Astrocyte (in vitro differentiated cells and primary cell): ENCODE results near the gene AKAP8L. TPM values are rescaled to one million over a fixed set of nuclear protein-coding genes. Genes with fewer than 3 reads are reported as not detected.

Source experiments
- DNase-seq: peaks from one replicate; pipeline ENCODE4 v3.0.0-alpha.2; 2010; ENCODE audit warnings: low read depth
- FAIRE-seq: peaks from 2 replicates; lab custom pipeline; 2011; peaks lifted over from hg19 to GRCh38; lab: Jason Lieb, UNC
- H2AFZ ChIP-seq: 2 replicates; pipeline ENCODE4 v1.6.0; 2012; ENCODE audit warnings: low read depth, low read length, inconsistent platforms
- H3K27ac ChIP-seq: 2 replicates; pipeline ENCODE4 v1.5.1; 2011; ENCODE audit warnings: low read depth, low read length, inconsistent platforms
- H3K27me3 ChIP-seq: 2 replicates; pipeline ENCODE4 v1.6.0; 2011; ENCODE audit warnings: low read length, inconsistent platforms; ENCODE audit not compliant: insufficient read depth
- H3K36me3 ChIP-seq: 2 replicates; pipeline ENCODE4 v1.5.1; 2011; ENCODE audit warnings: low read length, inconsistent platforms; ENCODE audit not compliant: insufficient read depth
- H3K4me1 ChIP-seq: 2 replicates; pipeline ENCODE4 v1.5.1; 2011; ENCODE audit warnings: low read length, inconsistent platforms; ENCODE audit not compliant: insufficient read depth
- H3K4me2 ChIP-seq: 2 replicates; pipeline ENCODE4 v1.6.0; 2012; ENCODE audit warnings: low read length, inconsistent platforms
- H3K4me3 ChIP-seq: 2 replicates; pipeline ENCODE4 v1.5.1; 2011; ENCODE audit warnings: low read depth, mild to moderate bottlenecking, low read length, inconsistent platforms; ENCODE audit not compliant: insufficient read depth
- H3K79me2 ChIP-seq: 2 replicates; pipeline ENCODE4 v1.6.0; 2012; ENCODE audit warnings: mild to moderate bottlenecking, low read length, inconsistent platforms; ENCODE audit not compliant: insufficient read depth
- H3K9ac ChIP-seq: 2 replicates; pipeline ENCODE4 v1.6.0; 2012; ENCODE audit warnings: mild to moderate bottlenecking, low read length, inconsistent platforms
- H3K9me3 ChIP-seq: 2 replicates; pipeline ENCODE4 v1.5.1; 2012; ENCODE audit warnings: low read depth, mild to moderate bottlenecking, low read length, inconsistent platforms; ENCODE audit not compliant: insufficient read depth
- H4K20me1 ChIP-seq: 2 replicates; pipeline ENCODE4 v1.6.0; 2012; ENCODE audit warnings: low read length, inconsistent platforms; ENCODE audit not compliant: insufficient read depth
- H3K27ac Mint-ChIP-seq: one replicate; pipeline ENCODE4 v1.8.0; 2021; ENCODE audit warnings: mild to moderate bottlenecking, mixed read lengths; ENCODE audit not compliant: unreplicated experiment
- H3K27me3 Mint-ChIP-seq: one replicate; pipeline ENCODE4 v1.8.0; 2021; ENCODE audit warnings: low read depth, mixed read lengths; ENCODE audit not compliant: unreplicated experiment
- H3K36me3 Mint-ChIP-seq: one replicate; pipeline ENCODE4 v1.8.0; 2021; ENCODE audit warnings: low read depth, mixed read lengths; ENCODE audit not compliant: unreplicated experiment
- H3K4me1 Mint-ChIP-seq: one replicate; pipeline ENCODE4 v1.8.0; 2021; ENCODE audit warnings: low read depth, mixed read lengths; ENCODE audit not compliant: unreplicated experiment
- H3K4me3 Mint-ChIP-seq: one replicate; pipeline ENCODE4 v1.8.0; 2021; ENCODE audit warnings: mild to moderate bottlenecking, moderate library complexity, mixed read lengths; ENCODE audit not compliant: unreplicated experiment
- H3K9me3 Mint-ChIP-seq: one replicate; pipeline ENCODE4 v1.8.0; 2021; ENCODE audit warnings: mild to moderate bottlenecking, mixed read lengths; ENCODE audit not compliant: unreplicated experiment
- CTCF ChIP-seq: IDR thresholded peaks from 2 replicates; pipeline ENCODE4 v1.5.1; 2011; ENCODE audit warnings: low read depth, mild to moderate bottlenecking, inconsistent platforms, low read length, moderate library complexity; ENCODE audit not compliant: insufficient read depth
- EZH2 ChIP-seq: IDR thresholded peaks from 2 replicates; pipeline ENCODE4 v1.6.1; 2012; ENCODE audit warnings: mild to moderate bottlenecking, low read length, inconsistent platforms; ENCODE audit not compliant: insufficient read depth
- total RNA-seq: library from RNA; stranded (reverse); gene quantifications from 2 replicates; pipeline ENCODE4 v1.2.1, GENCODE V29; 2021

AKAP8L gene
- total RNA-seq, 1 donor from 2014 or later, result 101 TPM

GRCh38 chr19:15438124-15438496 is 19.3 kb upstream of the AKAP8L start:
- Histone ChIP-seq H3K4me3 (no peak overlapping the region), H3K27me3 (no peaks in the 10 kb centered on the region), H4K20me1 (no peaks in the 10 kb centered on the region), H3K36me3 (no peaks in the 10 kb centered on the region), H3K9me3 (no peaks in the 10 kb centered on the region), H2AFZ (no peak overlapping the region), H3K4me2 (no peak overlapping the region), H3K9ac (no peak overlapping the region), H3K79me2 (no peaks in the 10 kb centered on the region), H3K4me1 (peaks cover 5% of the 10 kb centered on the region), H3K27ac (no peak overlapping the region)
- DNase-seq (no peak), FAIRE-seq (no peak)
- no peak for TF ChIP-seq CTCF
- no peak for TF ChIP-seq EZH2
- Mint-ChIP-seq H3K36me3 (peaks cover 5% of the 10 kb centered on the region), H3K27ac (peak overlapping the region; percentile 41), H3K27me3 (no peaks in the 10 kb centered on the region), H3K4me3 (no peak overlapping the region), H3K4me1 (peaks cover 3% of the 10 kb centered on the region), H3K9me3 (no peaks in the 10 kb centered on the region)

GRCh38 chr19:15437355-15438123 is 18.8 kb upstream of the AKAP8L start:
- H3K4me3 ChIP-seq, result no peak overlapping the region
- H3K4me2 ChIP-seq, result no peak overlapping the region
- peaks cover 4% of the 10 kb centered on the region for H3K79me2 ChIP-seq
- DNase-seq (peak; percentile 40), FAIRE-seq (no peak)
- no peak for TF ChIP-seq CTCF
- TF ChIP-seq EZH2, result no peak
- H3K27ac ChIP-seq, result no peak overlapping the region
- H3K9me3 Mint-ChIP-seq, result no peaks in the 10 kb centered on the region
- H2AFZ ChIP-seq, result no peak overlapping the region
- H3K9me3 ChIP-seq, result no peaks in the 10 kb centered on the region
- peaks cover 6% of the 10 kb centered on the region for H3K4me1 ChIP-seq
- no peaks in the 10 kb centered on the region for H3K36me3 ChIP-seq
- no peaks in the 10 kb centered on the region for H3K27me3 ChIP-seq
- H3K9ac ChIP-seq, result no peak overlapping the region
- no peaks in the 10 kb centered on the region for H3K27me3 Mint-ChIP-seq
- peaks cover 3% of the 10 kb centered on the region for H3K4me1 Mint-ChIP-seq
- no peak overlapping the region for H3K4me3 Mint-ChIP-seq
- peaks cover 5% of the 10 kb centered on the region for H3K36me3 Mint-ChIP-seq
- no peaks in the 10 kb centered on the region for H4K20me1 ChIP-seq
- H3K27ac Mint-ChIP-seq, result no peak overlapping the region

DNA sequence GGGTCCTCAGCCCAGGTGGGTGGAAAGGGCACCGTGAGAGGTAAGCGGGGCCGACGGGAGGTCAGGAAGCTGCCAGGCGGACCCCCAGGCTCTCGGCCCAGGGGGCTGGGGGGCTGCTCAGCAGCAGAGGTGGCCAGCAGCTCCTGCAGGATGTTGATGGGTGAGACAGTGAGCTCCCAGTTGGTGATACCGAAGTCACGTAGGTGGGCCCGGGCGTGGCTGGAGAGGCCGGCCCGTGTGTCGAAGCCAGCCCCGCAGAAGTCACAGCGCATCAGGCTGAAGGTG is 18.0 kb upstream of the AKAP8L start:
- H3K36me3 Mint-ChIP-seq, result peaks cover 5% of the 10 kb centered on the region

More for the DNA sequence above, 18.0 kb upstream of the AKAP8L start:
- Mint-ChIP-seq H3K4me3 (no peak overlapping the region), H3K27ac (no peak overlapping the region), H3K9me3 (no peaks in the 10 kb centered on the region), H3K27me3 (no peaks in the 10 kb centered on the region), H3K4me1 (peaks cover 3% of the 10 kb centered on the region)
- DNase-seq (no peak), FAIRE-seq (no peak)
- Histone ChIP-seq H3K9ac (no peak overlapping the region), H3K79me2 (peaks cover 9% of the 10 kb centered on the region), H3K27ac (no peak overlapping the region), H3K4me3 (no peak overlapping the region), H2AFZ (no peak overlapping the region), H3K4me1 (peaks cover 6% of the 10 kb centered on the region), H3K27me3 (no peaks in the 10 kb centered on the region), H3K36me3 (no peaks in the 10 kb centered on the region), H3K9me3 (no peaks in the 10 kb centered on the region), H4K20me1 (peaks cover under 1% of the 10 kb centered on the region), H3K4me2 (no peak overlapping the region)
- TF ChIP-seq CTCF, result no peak
- TF ChIP-seq EZH2, result no peak
